H1 (cell line): Measurements from ENCODE around the gene NAA16. TPM values are rescaled to one million over a fixed set of nuclear protein-coding genes. Genes with fewer than 3 reads are reported as not detected.
A peak's percentile ranks its signal among the peaks of the same experiment; 100 is the strongest.

Source experiments
- CTCF ChIA-PET: fragments of 300-600 bp; sonication (Branson Sonifier 250); formaldehyde crosslinking; loops from one replicate; lab custom pipeline; 2021; ENCODE audit not compliant: partially characterized antibody; lab: Charles Lee
- POLR2A ChIA-PET: fragments of 300-600 bp; sonication (Branson Sonifier 250); formaldehyde crosslinking; loops from one replicate; lab custom pipeline; 2021; ENCODE audit warnings: inconsistent platforms; ENCODE audit not compliant: partially characterized antibody; lab: Charles Lee
- DNase-seq, 2 experiments: peaks; one replicate each; pipeline versions ENCODE4 v3.0.0 to v3.0.0-alpha.2; 2010 to 2022; ENCODE audit warnings: low spot score in 2 of 2, low read depth in 1 of 2, mixed read lengths in 1 of 2
- FAIRE-seq: peaks from 2 replicates; lab custom pipeline; 2011; peaks lifted over from hg19 to GRCh38; lab: Jason Lieb, UNC
- H2AFZ ChIP-seq: 2 replicates; pipeline ENCODE4 v1.8.1; 2012; ENCODE audit warnings: low read length, inconsistent platforms
- H2AK5ac ChIP-seq: 2 replicates; pipeline ENCODE4 v1.6.1; 2013; ENCODE audit warnings: low read depth, low read length
- H2BK120ac ChIP-seq: replicated peaks from 2 replicates; pipeline ENCODE3; 2013; ENCODE audit warnings: low read depth, low read length, inconsistent platforms
- H2BK12ac ChIP-seq: 2 replicates; pipeline ENCODE4 v1.6.1; 2013; ENCODE audit warnings: low read depth, low read length
- H2BK15ac ChIP-seq: 2 replicates; pipeline ENCODE4 v1.6.1; 2013; ENCODE audit warnings: low read length
- H2BK20ac ChIP-seq: 2 replicates; pipeline ENCODE4 v1.6.1; 2013; ENCODE audit warnings: low read length
- H2BK5ac ChIP-seq: 2 replicates; pipeline ENCODE4 v1.6.1; 2013; ENCODE audit warnings: low read depth, low read length
- H3K14ac ChIP-seq: 2 replicates; pipeline ENCODE4 v1.6.1; 2013; ENCODE audit warnings: inconsistent platforms; ENCODE audit not compliant: insufficient read length
- H3K18ac ChIP-seq: 2 replicates; pipeline ENCODE4 v1.6.1; 2013; ENCODE audit warnings: low read length; ENCODE audit errors: extremely low read depth
- H3K23ac ChIP-seq: 2 replicates; pipeline ENCODE4 v1.6.1; 2013; ENCODE audit warnings: inconsistent platforms; ENCODE audit not compliant: insufficient read length
- H3K23me2 ChIP-seq: 2 replicates; pipeline ENCODE4 v1.6.1; 2013; ENCODE audit warnings: low read depth, low read length
- H3K27ac ChIP-seq: 2 replicates; pipeline ENCODE4 v1.6.1; 2011; ENCODE audit warnings: low read depth, low read length, inconsistent platforms
- H3K27me3 ChIP-seq, 4 experiments: replicated peaks in 1 of 4; 1 replicate in 1 of 4; 2 replicates in 3 of 4; pipeline versions ENCODE4 v1.6.1 to v1.8.1; 2011 to 2013; ENCODE audit warnings: low read length in 3 of 4, mild to moderate bottlenecking in 3 of 4, inconsistent platforms in 2 of 4, mixed read lengths in 2 of 4, moderate library complexity in 1 of 4; ENCODE audit not compliant: control insufficient read depth in 3 of 4, insufficient read depth in 3 of 4; ENCODE audit errors: extremely low read depth in 1 of 4
- H3K36me3 ChIP-seq, 4 experiments: 2 replicates each; pipeline versions ENCODE4 v1.6.1 to v1.8.1; 2011 to 2013; ENCODE audit warnings: mild to moderate bottlenecking in 4 of 4, low read length in 3 of 4, moderate library complexity in 2 of 4, control low read depth in 1 of 4, inconsistent platforms in 1 of 4; ENCODE audit not compliant: insufficient read depth in 4 of 4, control insufficient read depth in 2 of 4
- H3K4ac ChIP-seq: replicated peaks from 2 replicates; pipeline ENCODE3; 2013; ENCODE audit warnings: low read length, low read depth, mixed read lengths, inconsistent platforms; ENCODE audit not compliant: insufficient read length
- H3K4me1 ChIP-seq, 4 experiments: replicated peaks in 1 of 4; 1 replicate in 1 of 4; 2 replicates in 3 of 4; pipeline versions ENCODE4 v1.6.1 to v1.8.1; 2011 to 2013; ENCODE audit warnings: low read length in 3 of 4, inconsistent platforms in 2 of 4, mixed read lengths in 1 of 4; ENCODE audit not compliant: insufficient read depth in 4 of 4, control insufficient read depth in 3 of 4
- H3K4me2 ChIP-seq, 2 experiments: 2 replicates each; pipeline versions ENCODE4 v1.6.1 to v1.8.1; 2011 to 2013; ENCODE audit warnings: low read depth in 2 of 2, low read length in 2 of 2, control low read depth in 1 of 2, inconsistent platforms in 1 of 2, mild to moderate bottlenecking in 1 of 2; ENCODE audit not compliant: insufficient read depth in 1 of 2
- H3K4me3 ChIP-seq, 4 experiments: fragments of 200-600, 300-600 bp in 1 of 4; sonication (generic), shearing (Covaris generic), sonication (Bioruptor Twin) in 1 of 4; 2 replicates each; pipeline versions ENCODE4 v1.5.1 to v1.8.1; 2011 to 2016; ENCODE audit warnings: low read length in 4 of 4, low read depth in 3 of 4, control low read depth in 2 of 4, inconsistent platforms in 2 of 4, mild to moderate bottlenecking in 2 of 4, mixed read lengths in 1 of 4, moderate library complexity in 1 of 4; ENCODE audit not compliant: insufficient read depth in 2 of 4; ENCODE audit errors: extremely low read depth in 1 of 4
- H3K56ac ChIP-seq: replicated peaks from 2 replicates; pipeline ENCODE3; 2013; ENCODE audit warnings: low read depth, mild to moderate bottlenecking, mixed read lengths, low read length, inconsistent platforms; ENCODE audit not compliant: insufficient read length
- H3K79me1 ChIP-seq: 2 replicates; pipeline ENCODE4 v1.6.1; 2013; ENCODE audit warnings: low read depth, low read length, control low read depth
- H3K79me2 ChIP-seq, 2 experiments: 2 replicates each; pipeline versions ENCODE4 v1.6.1 to v1.8.1; 2012 to 2013; ENCODE audit warnings: low read length in 2 of 2, mild to moderate bottlenecking in 2 of 2, inconsistent platforms in 1 of 2; ENCODE audit not compliant: insufficient read depth in 2 of 2, control insufficient read depth in 1 of 2
- H3K9ac ChIP-seq, 4 experiments: replicated peaks in 1 of 4; 1 replicate in 1 of 4; 2 replicates in 3 of 4; pipeline versions ENCODE4 v1.6.1 to v1.8.1; 2011 to 2013; ENCODE audit warnings: low read depth in 3 of 4, low read length in 3 of 4, control low read depth in 2 of 4, mild to moderate bottlenecking in 2 of 4, moderate library complexity in 2 of 4, inconsistent platforms in 1 of 4; ENCODE audit errors: extremely low read depth in 1 of 4
- H3K9me3 ChIP-seq, 2 experiments: 2 replicates each; pipeline versions ENCODE4 v1.6.1 to v1.8.1; 2012 to 2013; ENCODE audit warnings: mild to moderate bottlenecking in 2 of 2, moderate library complexity in 2 of 2, control low read depth in 1 of 2, inconsistent platforms in 1 of 2, low read depth in 1 of 2, low read length in 1 of 2, mixed read lengths in 1 of 2; ENCODE audit not compliant: insufficient read depth in 2 of 2
- H4K20me1 ChIP-seq, 2 experiments: replicated peaks in 1 of 2; 2 replicates each; pipeline versions ENCODE3 to v1.8.1; 2011 to 2013; ENCODE audit warnings: inconsistent platforms in 2 of 2, low read length in 2 of 2, mild to moderate bottlenecking in 1 of 2; ENCODE audit not compliant: insufficient read depth in 2 of 2, control insufficient read depth in 1 of 2
- H4K5ac ChIP-seq: 2 replicates; pipeline ENCODE4 v1.6.1; 2013; ENCODE audit warnings: low read length, low read depth, mixed read lengths, inconsistent platforms; ENCODE audit not compliant: insufficient read length
- H4K8ac ChIP-seq: 2 replicates; pipeline ENCODE4 v1.8.0; 2013; ENCODE audit warnings: mild to moderate bottlenecking, moderate library complexity, low read length, inconsistent platforms; ENCODE audit not compliant: insufficient read depth; ENCODE audit errors: extremely low read depth
- H4K91ac ChIP-seq: replicated peaks from 2 replicates; pipeline ENCODE3; 2013; ENCODE audit warnings: low read length, mixed read lengths, inconsistent platforms; ENCODE audit not compliant: insufficient read length
- ASH2L ChIP-seq: fragments of 200-600, 300-600 bp; sonication (generic); IDR thresholded peaks from one replicate; pipeline ENCODE4 v1.7.1; 2017; ENCODE audit warnings: low read length
- GTF2F1 ChIP-seq: IDR thresholded peaks from 2 replicates; pipeline ENCODE4 v1.6.1; 2012; ENCODE audit warnings: low read depth, low read length, improper control_type of control experiment, borderline replicate concordance
- JUND ChIP-seq: IDR thresholded peaks from 2 replicates; pipeline ENCODE4 v1.6.1; 2011; ENCODE audit warnings: mild to moderate bottlenecking, improper control_type of control experiment, low read length
- KDM1A ChIP-seq: fragments of 200-600, 300-600 bp; sonication (generic); IDR thresholded peaks from 2 replicates; pipeline ENCODE4 v1.7.1; 2016; ENCODE audit warnings: mild to moderate bottlenecking, low read length, borderline replicate concordance
- KDM4A ChIP-seq: IDR thresholded peaks from one replicate; pipeline ENCODE4 v1.7.1; 2012; ENCODE audit warnings: low read depth, mild to moderate bottlenecking, moderate library complexity, low read length, inconsistent platforms; ENCODE audit not compliant: severe bottlenecking
- PHF8 ChIP-seq: fragments of 200-600 bp; sonication (generic); conservative IDR thresholded peaks from 2 replicates; pipeline ENCODE4 v1.7.1; 2012; ENCODE audit warnings: low read depth, mild to moderate bottlenecking, inconsistent platforms, low read length, moderate library complexity
- POLR2A ChIP-seq, 2 experiments: IDR thresholded peaks; 1 replicate in 1 of 2; 2 replicates in 1 of 2; pipeline ENCODE4 v1.6.1; 2011; ENCODE audit warnings: low read depth in 2 of 2, low read length in 2 of 2, mild to moderate bottlenecking in 2 of 2; ENCODE audit errors: control extremely low read depth in 1 of 2
- POLR2AphosphoS5 ChIP-seq: IDR thresholded peaks from 2 replicates; pipeline ENCODE4 v1.6.1; 2011; ENCODE audit warnings: low read depth, low read length
- SIN3A ChIP-seq, 2 experiments: IDR thresholded peaks in 1 of 2; conservative IDR thresholded peaks in 1 of 2; 2 replicates each; pipeline ENCODE4 v1.6.1; 2011 to 2012; ENCODE audit warnings: low read length in 2 of 2, improper control_type of control experiment in 1 of 2, low read depth in 1 of 2, mild to moderate bottlenecking in 1 of 2
- TAF7 ChIP-seq: optimal IDR thresholded peaks from 2 replicates; pipeline ENCODE3; 2011; ENCODE audit warnings: low read depth, mild to moderate bottlenecking, inconsistent platforms, low read length, moderate library complexity, borderline replicate concordance
- WGBS, 2 experiments: shearing (Covaris generic) in 1 of 2; methylation state at CpG; one replicate each; pipeline versions ENCODE4 v1.1.6 to v1.1.7; 2013 to 2015; ENCODE audit warnings: low lambda C conversion rate in 2 of 2, mixed read lengths in 2 of 2, inconsistent platforms in 1 of 2, low coverage in 1 of 2, missing lambda C conversion rate in 1 of 2; ENCODE audit not compliant: insufficient replicate concordance in 2 of 2, insufficient coverage in 1 of 2, insufficient read length in 1 of 2; ENCODE audit errors: extremely low coverage in 1 of 2, missing lambda C conversion rate in 1 of 2; 5-methylcytosine and 5-hydroxymethylcytosine counted together
- polyA plus RNA-seq, 7 experiments: library from polyadenylated mRNA; depleted of rRNA in 3 of 7; stranded (reverse) in 5 of 7; unstranded in 2 of 7; fragments of >200 nt in 5 of 7; fragments of 200-250 nt in 2 of 7; gene quantifications; 1 replicate in 5 of 7; 2 replicates in 1 of 7; 4 replicates in 1 of 7; pipeline versions ENCODE4 v1.2.1 to v1.2.3, GENCODE V29; 2011 to 2013; ENCODE audit warnings: missing spikeins in 2 of 7, mixed read lengths in 2 of 7
- total RNA-seq: library from RNA; stranded (reverse); fragmentation: NEBNext Ultra II Directional; extraction: Animal tissue kit (Norgen Biotek cat#: 25700); gene quantifications from 2 replicates; pipeline ENCODE4 v1.2.1, GENCODE V29; 2021

The NAA16 gene
- total and polyA plus RNA-seq, 2 of the 8 experiments (the other 6 are each of a cell fraction or from before 2014, with no cell fraction given) = 11.4 to 40.0 TPM

DNA sequence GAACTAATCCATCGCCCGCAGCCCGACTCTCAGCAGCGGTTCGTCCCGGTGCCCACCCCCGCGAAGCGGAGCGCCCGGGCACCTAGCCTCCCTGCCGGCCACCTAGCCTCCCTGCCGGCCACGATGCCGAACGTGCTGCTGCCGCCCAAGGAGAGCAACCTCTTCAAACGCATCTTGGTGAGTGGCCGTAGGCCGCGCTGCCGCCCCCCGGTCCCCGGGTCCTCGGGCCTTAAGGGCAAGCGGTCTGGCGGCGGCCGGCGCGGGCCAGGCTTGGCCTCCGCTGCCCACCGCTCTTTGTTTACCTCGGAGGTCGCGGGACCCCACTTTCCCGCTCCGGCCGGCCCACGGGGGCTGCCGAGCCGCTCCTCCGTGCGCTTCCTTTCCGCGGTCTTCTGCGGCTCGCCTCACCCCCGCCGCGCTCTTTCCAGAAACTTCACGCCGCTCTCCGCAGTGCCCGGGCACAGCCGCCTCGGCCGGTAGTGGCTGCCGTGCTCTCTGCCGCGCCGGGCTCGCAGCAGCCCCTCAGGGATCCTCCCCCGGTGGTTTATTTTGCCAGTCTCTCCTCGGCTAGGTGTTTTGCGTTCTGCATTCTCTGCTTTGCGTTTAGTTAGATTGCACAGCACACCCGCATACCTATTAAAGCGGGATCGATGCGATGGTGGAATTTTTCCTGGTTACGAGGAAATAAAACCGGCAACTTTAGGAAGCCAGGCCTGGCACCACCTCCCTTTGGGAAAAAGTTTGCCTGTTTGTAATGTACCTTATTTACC lies 524 bp downstream of the NAA16 start:
- Histone ChIP-seq H3K9me3 (no peaks in the 10 kb centered on the region), H3K36me3 (peaks cover 0 to 1% (median 0%) of the 10 kb centered on the region in 4 experiments; a peak in 1 of 8 replicates), H3K9ac (peak overlapping the region; percentile 95 to 97 (median 96)), H3K4me3 (peak overlapping the region; percentile 86 to 98 (median 92)), H2BK5ac (peak overlapping the region; percentile 91; the same call in 1 of the 2 replicates), H3K14ac (peak overlapping the region; percentile 92), H3K23me2 (peaks cover 4% of the 10 kb centered on the region; the same call in 1 of the 2 replicates), H3K18ac (peak overlapping the region; percentile 86), H2AK5ac (no peak overlapping the region), H2BK15ac (no peak overlapping the region), H3K4me2 (peak overlapping the region; percentile 61 to 78), H3K56ac (peak overlapping the region; percentile 86), H4K91ac (peak overlapping the region; percentile 95), H2BK120ac (no peak overlapping the region), H4K8ac (peak overlapping the region; percentile 99), H4K5ac (peak overlapping the region; percentile 95), H3K4me1 (peaks cover 2 to 7% (median 4%) of the 10 kb centered on the region in 4 experiments; a peak in 5 of 7 replicates)
- CTCF ChIA-PET = interaction anchor here (1.1 kb wide), 1 partner anchor 208 kb away, joined by 3 read pairs; no protein-coding TSS in a partner anchor
- no peak for DNase-seq
- WGBS, 2 experiments = 2% methylated on average over 62 of the region's 73 CpGs; no CpG with 5 or more reads in 1 of the 2 experiments
- TF ChIP-seq PHF8 = peak; percentile 84; the same call in 1 of the 2 replicates
- no peak for TF ChIP-seq KDM1A
- peak; percentile 40; the same call in 1 of the 2 replicates for TF ChIP-seq POLR2AphosphoS5
- TF ChIP-seq ASH2L = peak; percentile 32
- TF ChIP-seq TAF7 = no peak
- peak; percentile 92 for TF ChIP-seq KDM4A
- TF ChIP-seq POLR2A (IDR thresholded peaks at IDR 0.05; ENCODE audit: control extremely low read depth in 1 of 2, low read depth in 2 of 2, low read length in 2 of 2) = peak; percentile 21 to 67; a peak in 2 of 3 replicates
- no peak for TF ChIP-seq GTF2F1
- TF ChIP-seq JUND = no peak
- TF ChIP-seq SIN3A (conservative IDR thresholded peaks at IDR 0.05 in 1 of 2, IDR thresholded peaks at IDR 0.05 in 1 of 2; ENCODE audit: low read depth in 1 of 2, low read length in 2 of 2) = peak in 1 of 2 experiments; percentile 60; a peak in 1 of 4 replicates
- TF ChIP-seq, all 59 proteins: peak for 6
- Histone ChIP-seq H3K79me2 (peaks cover 33 to 55% of the 10 kb centered on the region in 2 experiments), H3K27me3 (no peaks in the 10 kb centered on the region), H2BK12ac (peak overlapping the region; percentile 63; the same call in 1 of the 2 replicates), H4K20me1 (peaks cover 17 to 25% of the 10 kb centered on the region in 2 experiments), H2BK20ac (no peak overlapping the region), H3K23ac (no peak overlapping the region), H3K79me1 (no peaks in the 10 kb centered on the region; the same call in 1 of the 2 replicates), H2AFZ (no peak overlapping the region; the same call in 1 of the 2 replicates), H3K4ac (peak overlapping the region; percentile 98), H3K27ac (peak overlapping the region; percentile 93)
- no peak for FAIRE-seq
- POLR2A ChIA-PET = interaction anchor here (0.5 to 1.2 kb wide), 3 partner anchors 18 to 233 kb away, joined by 3 to 4 read pairs (median 3); no protein-coding TSS in a partner anchor
